ENCODE results near the gene DPYD.

DPYD gene

DNA sequence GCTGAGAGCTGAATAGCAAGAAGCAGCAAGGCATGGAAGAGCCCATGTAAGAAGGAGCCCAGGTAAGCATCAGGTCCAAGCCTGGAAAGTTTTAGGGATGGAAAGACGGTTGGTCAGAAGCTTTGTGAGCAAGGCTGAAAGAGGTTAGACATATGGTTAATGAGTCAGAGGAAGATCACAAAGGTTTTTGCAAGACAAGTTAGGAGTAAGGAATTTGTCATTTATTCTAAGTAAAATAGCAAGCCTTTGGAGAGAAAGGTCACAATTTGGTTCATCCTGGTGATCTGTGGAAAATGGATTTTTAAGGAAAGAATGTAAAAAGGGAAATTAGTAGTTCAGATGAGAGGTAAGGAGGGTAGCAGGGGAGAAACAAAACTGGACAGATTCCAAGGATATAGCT is 106.7 kb downstream of the DPYD start:
- DNase-seq (ENCODE audit: low read depth), result no peak
- no peak for TF ChIP-seq CTCF (conservative IDR thresholded peaks at IDR 0.05; ENCODE audit: low read depth, low read length)

DNA sequence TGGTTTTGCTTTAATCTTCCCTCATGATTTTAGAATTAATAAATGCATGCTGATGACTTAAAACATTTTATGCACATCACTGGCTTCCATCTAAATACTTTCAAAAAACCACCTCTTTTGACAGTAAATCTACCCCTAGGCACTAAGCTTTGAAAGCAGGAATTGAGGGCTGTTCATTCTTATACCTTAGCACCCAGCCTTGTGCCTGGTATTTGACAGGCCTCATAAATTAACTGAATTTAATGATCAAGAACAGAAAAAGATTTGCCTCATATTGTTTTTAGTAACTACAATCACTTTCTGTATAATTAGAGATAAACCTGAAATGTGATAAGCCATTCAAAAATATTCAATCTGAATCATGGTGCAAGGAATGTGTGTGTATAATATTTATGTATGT is 108.8 kb downstream of the DPYD start:
- DNase-seq (ENCODE audit: low read depth), result no peak
- no peak overlapping the region for H3K4me3 ChIP-seq (ENCODE audit: low read length)
- TF ChIP-seq CTCF (conservative IDR thresholded peaks at IDR 0.05; ENCODE audit: low read depth, low read length), result no peak

More for the DNA sequence above, 106.7 kb downstream of the DPYD start:
- H3K4me3 ChIP-seq (ENCODE audit: low read length), result no peak overlapping the region

DNA sequence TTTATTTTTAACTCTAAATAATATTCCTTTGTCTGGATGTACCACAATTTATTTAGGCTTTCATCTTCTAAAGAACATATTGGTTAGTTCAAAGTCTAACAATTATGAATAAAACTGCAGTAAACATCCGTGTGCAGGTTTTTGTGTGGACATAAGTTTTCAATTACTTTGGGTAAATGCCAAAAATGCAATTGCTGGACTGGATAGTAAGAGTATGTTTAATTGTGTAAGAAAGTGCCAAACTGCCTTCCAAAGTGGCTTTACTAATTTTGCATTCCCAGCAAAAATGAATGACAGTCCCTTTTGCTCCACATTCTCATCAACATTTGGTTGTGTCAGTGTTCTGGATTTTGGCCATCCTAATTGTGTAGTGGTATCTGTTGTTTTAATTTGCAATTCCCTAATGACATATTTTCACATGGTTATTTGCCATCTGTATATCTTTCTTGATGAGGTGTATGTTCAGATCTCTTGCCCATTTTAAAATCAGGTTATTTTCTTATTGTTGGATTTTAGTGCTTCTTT is 113.8 kb downstream of the DPYD start:
- H3K4me3 ChIP-seq (ENCODE audit: low read length), result no peak overlapping the region
- TF ChIP-seq CTCF (conservative IDR thresholded peaks at IDR 0.05; ENCODE audit: low read depth, low read length), result no peak
- no peak for DNase-seq (ENCODE audit: low read depth)

GRCh38 chr1:97806326-97806725 is 114.5 kb downstream of the DPYD start:
- no peak overlapping the region for H3K4me3 ChIP-seq (ENCODE audit: low read length)
- TF ChIP-seq CTCF (conservative IDR thresholded peaks at IDR 0.05; ENCODE audit: low read depth, low read length), result no peak
- no peak for DNase-seq (ENCODE audit: low read depth)

- no peak for DNase-seq (ENCODE audit: low read depth)
- no peak for TF ChIP-seq CTCF (conservative IDR thresholded peaks at IDR 0.05; ENCODE audit: low read depth, low read length)
- H3K4me3 ChIP-seq (ENCODE audit: low read length), result no peak overlapping the region
Measured at GRCh38 chr1:97805093-97805492, 115.7 kb downstream of the DPYD start.

- no peak overlapping the region for H3K4me3 ChIP-seq (ENCODE audit: low read length)
- no peak for TF ChIP-seq CTCF (conservative IDR thresholded peaks at IDR 0.05; ENCODE audit: low read depth, low read length)
- DNase-seq (ENCODE audit: low read depth), result no peak
Measured at GRCh38 chr1:97803026-97803425, 117.8 kb downstream of the DPYD start.

GRCh38 chr1:97802011-97802410 is 118.8 kb downstream of the DPYD start:
- no peak for TF ChIP-seq CTCF (conservative IDR thresholded peaks at IDR 0.05; ENCODE audit: low read depth, low read length)
- DNase-seq (ENCODE audit: low read depth), result peak; percentile 23
- H3K4me3 ChIP-seq (ENCODE audit: low read length), result no peak overlapping the region

Measured in retinal pigment epithelial cell (primary cell).